ENCODE data around the gene WNT3A.

The WNT3A gene

GRCh38 chr1:228058949-228059633 lies 52.3 kb downstream of the WNT3A start:
- DNase-seq = no peak

DNA sequence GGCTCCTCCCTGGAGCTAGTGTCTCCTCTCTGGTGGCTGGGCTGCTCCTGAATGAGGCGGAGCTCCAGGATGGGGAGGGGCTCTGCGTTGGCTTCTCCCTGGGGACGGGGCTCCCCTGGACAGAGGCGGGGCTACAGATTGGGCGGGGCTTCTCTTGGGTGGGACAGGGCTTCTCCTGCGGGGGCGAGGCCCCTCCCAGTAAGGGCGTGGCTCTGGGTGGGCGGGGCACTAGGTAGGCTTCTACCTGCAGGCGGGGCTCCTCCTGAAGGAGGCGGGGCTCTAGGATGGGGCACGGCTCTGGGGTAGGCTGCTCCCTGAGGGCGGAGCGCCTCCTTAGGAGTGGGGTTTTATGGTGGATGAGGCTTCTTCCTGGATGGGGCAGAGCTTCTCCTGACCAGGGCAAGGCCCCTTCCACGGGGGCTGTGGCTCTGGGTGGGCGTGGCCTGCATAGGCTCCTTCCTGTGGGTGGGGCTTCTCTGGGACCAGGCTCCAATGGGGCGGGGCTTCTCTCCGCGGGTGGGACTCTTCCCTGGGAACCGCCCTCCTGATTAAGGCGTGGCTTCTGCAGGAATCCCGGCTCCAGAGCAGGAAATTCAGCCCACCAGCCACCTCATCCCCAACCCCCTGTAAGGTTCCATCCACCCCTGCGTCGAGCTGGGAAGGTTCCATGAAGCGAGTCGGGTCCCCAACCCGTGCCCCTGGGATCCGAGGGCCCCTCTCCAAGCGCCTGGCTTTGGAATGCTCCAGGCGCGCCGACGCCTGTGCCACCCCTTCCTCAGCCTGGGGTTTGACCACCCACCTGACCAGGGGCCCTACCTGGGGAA lies 53.0 kb downstream of the WNT3A start:
- no peak for DNase-seq

GRCh38 chr1:228060458-228061190 lies 53.8 kb downstream of the WNT3A start:
- no peak for DNase-seq

DNA sequence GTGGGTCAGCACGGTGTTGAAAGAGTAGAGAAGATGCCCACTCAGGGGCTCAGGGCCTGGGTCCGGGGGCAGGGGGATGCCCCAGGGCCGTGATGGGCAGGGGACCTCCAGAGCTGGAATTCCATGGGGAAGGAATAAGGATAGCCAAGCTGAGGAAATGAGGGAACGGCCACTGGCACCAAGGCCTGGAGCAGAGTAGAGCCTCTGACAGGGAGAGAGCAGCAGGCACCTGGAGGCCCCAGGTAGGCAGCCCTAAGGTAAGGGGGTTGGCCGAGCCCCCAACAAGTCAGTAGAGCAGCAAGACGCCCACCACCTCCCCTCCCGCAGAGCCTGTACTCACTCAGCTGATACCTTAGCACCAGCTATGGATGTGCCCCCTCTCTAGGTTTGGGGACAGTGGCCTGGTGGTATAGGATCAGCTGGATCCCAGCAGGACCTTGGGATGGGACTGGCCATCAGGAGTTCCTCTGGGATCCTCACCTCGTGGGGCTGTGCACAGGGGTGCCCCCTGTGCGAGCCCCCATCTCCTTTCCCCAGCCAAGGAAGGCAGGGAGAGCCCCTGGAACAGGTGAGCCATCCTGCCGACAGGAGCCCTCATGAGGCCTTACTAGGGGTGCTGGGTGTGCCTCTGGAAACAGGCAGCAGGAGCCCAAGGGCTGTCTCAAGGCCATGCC lies 54.8 kb downstream of the WNT3A start:
- no peak for DNase-seq

- no peak for DNase-seq
Observed at GRCh38 chr1:228062085-228062791, 55.4 kb downstream of the WNT3A start.

GRCh38 chr1:228062812-228063211 lies 56.0 kb downstream of the WNT3A start:
- no peak for DNase-seq

GRCh38 chr1:228063251-228064191 lies 56.7 kb downstream of the WNT3A start:
- DNase-seq = no peak

DNA sequence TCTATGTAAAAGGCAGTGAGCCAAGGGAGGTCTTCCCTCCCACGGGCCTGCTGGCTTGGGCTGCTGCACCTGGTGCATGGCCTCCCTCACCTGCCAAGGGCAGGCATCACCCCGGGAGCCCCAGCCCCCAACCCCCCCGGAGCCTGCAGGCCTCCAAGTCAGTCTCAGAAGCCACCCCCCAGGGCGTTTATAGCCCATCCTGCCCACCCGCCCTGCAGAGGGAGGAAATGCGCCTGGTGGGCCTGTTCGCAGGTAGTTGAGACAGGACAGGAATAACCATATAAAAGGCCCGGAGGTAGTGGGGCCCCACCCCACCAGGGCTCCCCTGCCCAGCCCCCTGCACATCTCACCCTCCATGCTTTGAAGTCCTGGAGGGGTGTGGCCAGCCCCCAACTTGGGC lies 57.5 kb downstream of the WNT3A start:
- DNase-seq = no peak

DNA sequence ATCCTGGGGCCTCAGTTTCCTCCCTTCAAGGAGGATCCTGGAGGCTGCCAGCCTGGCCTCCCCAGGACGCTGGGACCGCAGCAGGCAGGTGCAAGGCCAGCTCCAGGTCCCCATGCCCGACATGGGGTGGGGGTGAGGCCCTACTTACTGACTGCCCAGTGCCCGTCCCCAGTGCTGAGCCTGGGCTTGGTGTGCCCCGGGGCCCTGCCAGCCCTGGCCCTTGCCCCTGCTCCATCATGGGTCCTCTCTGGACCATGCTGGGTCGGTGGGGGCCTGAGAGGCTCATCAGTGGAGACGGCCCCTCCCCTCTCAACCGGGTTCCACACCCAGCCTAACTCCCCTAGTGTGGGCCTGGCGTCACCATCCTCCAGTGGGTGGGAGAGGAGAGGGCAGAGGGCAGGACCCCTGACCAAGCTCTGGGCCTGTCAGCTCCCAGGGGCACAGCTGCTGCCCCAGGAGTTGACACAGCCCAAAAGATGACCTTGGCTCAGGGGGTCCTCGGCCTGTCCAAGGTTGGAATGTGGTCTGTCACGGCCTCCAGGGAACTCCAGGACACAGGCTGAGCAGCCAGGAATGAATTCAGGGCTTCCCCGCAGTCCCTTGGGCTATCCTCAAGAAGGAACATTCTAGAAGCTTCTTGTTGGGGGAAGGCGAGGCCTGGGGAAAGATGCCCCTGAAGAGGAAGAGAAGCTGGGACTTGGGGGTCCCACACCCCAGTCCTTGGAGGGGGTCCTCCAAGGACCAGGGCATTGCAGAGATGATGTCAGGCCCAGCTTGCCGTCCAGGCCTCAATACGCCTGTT lies 58.1 kb downstream of the WNT3A start:
- DNase-seq = no peak

- no peak for DNase-seq
Observed at GRCh38 chr1:228065543-228066347, 58.9 kb downstream of the WNT3A start.

- no peak for DNase-seq
Observed at GRCh38 chr1:228066416-228066815, 59.6 kb downstream of the WNT3A start.

- no peak for DNase-seq
Observed at GRCh38 chr1:228066891-228067654, 60.3 kb downstream of the WNT3A start.

DNA sequence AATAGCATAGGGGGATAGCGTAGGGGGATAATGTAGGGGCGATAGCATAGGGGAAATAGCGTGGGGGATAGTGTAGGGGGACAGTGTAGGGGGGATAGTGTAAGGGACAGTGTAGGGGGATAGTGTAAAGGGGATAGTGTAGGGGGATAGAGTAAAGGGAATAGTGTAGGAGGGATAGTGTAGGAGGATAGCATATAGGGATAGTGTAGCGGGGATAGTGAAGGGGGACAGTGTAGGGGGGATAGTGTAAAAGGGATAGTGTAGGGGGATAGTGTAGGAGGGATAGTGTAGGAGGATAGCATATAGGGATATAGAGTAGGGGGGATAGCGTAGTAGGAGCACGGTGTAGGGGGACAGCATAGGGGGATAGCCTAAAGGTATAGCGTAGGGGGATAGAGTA lies 61.6 kb downstream of the WNT3A start:
- no peak for DNase-seq

GRCh38 chr1:228070173-228070572 lies 63.4 kb downstream of the WNT3A start:
- no peak for DNase-seq

- no peak for DNase-seq
Observed at GRCh38 chr1:228070851-228071250, 64.1 kb downstream of the WNT3A start.

DNA sequence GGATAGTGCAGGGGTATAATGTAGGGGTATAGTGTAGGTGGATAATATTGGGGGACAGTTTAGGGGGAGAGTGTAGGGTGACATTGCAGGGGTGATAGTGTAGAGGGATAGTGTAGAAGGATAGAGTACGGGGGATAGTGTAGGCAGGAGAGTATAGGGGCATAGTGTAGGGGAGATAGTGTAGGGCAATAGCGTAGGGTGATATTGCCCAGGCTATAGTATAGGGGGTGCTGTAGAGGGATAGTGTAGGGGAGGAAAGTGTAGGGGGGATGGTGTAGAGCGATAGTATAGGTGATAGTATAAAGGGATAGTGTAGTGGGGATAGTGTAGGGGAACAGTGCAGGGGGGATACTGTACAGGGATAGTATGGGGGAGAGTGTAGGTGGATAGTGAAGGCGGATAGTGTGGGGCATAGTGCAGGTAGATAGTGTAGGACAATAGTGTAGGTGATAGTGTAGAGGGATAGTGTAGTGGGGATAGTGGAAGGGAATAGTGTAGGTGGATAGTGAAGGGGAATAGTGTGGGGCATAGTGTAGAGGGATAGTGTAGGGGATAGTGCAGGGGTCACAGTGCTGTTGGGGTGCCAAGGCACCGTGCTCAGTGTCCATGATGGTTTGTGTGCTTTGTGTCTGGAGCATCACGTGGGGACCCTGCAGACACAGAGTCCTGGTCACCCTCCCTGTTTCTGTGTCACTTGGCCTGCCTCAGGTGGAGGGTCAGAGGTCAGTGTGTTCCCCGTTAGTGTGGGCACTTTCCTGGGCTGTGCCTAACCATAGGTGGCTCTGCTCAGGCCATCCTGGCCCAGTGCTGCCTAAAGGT lies 65.2 kb downstream of the WNT3A start:
- DNase-seq = no peak

- no peak for DNase-seq
Observed at GRCh38 chr1:228072658-228073043, 65.9 kb downstream of the WNT3A start.

Data from OCI-M1 (cell line).